Measurements from ENCODE around the gene CCDC91. TPM values are rescaled to one million over a fixed set of nuclear protein-coding genes. Genes with fewer than 3 reads are reported as not detected.

CCDC91 gene
- total RNA-seq, 1 experiment from 2014 or later = 15.7 TPM

DNA sequence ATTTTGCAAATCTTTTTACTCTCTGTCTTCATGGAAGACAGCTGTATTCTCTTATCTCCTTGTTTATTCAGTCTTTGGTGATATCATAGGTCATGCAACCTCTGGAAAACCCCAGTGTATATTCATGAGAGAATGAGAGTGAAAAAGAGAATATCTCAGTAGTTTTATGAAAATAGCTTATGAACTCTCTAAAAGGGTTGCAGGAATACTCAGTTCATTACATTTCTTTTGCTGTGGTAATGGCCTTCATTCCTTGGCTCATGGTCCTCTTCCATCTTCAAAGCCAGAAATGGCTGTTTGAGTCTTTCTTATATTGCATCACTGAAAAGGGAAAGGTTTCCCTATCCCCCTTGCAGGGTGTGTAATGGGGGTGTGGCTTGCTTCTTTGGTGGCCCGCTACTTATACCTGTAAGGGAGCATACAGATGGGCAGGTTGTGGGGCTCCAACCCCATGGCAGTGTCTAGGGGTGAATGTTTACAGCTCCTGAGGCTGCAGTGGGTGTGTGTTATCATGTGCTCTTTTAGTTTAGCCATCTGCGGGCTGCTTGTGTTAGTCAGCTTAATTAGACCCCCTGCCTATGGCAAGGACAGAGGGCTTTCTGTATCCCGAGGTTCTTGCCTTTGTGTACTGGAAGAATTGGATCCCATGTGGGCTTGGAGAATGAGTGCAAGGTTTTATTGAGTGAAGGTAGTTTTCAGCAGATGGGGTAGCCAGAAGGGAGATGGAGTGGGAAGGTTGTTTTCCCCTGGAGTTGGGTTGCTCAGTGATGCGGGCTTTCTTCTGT lies 150.2 kb downstream of the CCDC91 start:
- no peak for DNase-seq (ENCODE audit: low spot score)
- CTCF ChIA-PET = no interaction called here
- no peaks in the 10 kb centered on the region for H3K36me3 Mint-ChIP-seq
- no peak overlapping the region; the same call in 1 of the 2 replicates for H3K27ac Mint-ChIP-seq
- ATAC-seq = no peak
- no peaks in the 10 kb centered on the region for H3K27me3 Mint-ChIP-seq (ENCODE audit: low read depth)
- POLR2A ChIA-PET = no interaction called here
- no peak for TF ChIP-seq FOXP1 (CRISPR knock-in tag; IDR thresholded peaks at IDR 0.05; ENCODE audit: borderline replicate concordance)
- no peak for TF ChIP-seq FOXK1 (CRISPR knock-in tag; IDR thresholded peaks at IDR 0.05)
- no peak for TF ChIP-seq OVOL2 (CRISPR knock-in tag; IDR thresholded peaks at IDR 0.05; ENCODE audit: borderline replicate concordance)
- TF ChIP-seq, protein P1, sequence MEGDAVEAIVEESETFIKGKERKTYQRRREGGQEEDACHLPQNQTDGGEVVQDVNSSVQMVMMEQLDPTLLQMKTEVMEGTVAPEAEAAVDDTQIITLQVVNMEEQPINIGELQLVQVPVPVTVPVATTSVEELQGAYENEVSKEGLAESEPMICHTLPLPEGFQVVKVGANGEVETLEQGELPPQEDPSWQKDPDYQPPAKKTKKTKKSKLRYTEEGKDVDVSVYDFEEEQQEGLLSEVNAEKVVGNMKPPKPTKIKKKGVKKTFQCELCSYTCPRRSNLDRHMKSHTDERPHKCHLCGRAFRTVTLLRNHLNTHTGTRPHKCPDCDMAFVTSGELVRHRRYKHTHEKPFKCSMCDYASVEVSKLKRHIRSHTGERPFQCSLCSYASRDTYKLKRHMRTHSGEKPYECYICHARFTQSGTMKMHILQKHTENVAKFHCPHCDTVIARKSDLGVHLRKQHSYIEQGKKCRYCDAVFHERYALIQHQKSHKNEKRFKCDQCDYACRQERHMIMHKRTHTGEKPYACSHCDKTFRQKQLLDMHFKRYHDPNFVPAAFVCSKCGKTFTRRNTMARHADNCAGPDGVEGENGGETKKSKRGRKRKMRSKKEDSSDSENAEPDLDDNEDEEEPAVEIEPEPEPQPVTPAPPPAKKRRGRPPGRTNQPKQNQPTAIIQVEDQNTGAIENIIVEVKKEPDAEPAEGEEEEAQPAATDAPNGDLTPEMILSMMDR (IDR thresholded peaks at IDR 0.05) = no peak
- TF ChIP-seq, protein P2, sequence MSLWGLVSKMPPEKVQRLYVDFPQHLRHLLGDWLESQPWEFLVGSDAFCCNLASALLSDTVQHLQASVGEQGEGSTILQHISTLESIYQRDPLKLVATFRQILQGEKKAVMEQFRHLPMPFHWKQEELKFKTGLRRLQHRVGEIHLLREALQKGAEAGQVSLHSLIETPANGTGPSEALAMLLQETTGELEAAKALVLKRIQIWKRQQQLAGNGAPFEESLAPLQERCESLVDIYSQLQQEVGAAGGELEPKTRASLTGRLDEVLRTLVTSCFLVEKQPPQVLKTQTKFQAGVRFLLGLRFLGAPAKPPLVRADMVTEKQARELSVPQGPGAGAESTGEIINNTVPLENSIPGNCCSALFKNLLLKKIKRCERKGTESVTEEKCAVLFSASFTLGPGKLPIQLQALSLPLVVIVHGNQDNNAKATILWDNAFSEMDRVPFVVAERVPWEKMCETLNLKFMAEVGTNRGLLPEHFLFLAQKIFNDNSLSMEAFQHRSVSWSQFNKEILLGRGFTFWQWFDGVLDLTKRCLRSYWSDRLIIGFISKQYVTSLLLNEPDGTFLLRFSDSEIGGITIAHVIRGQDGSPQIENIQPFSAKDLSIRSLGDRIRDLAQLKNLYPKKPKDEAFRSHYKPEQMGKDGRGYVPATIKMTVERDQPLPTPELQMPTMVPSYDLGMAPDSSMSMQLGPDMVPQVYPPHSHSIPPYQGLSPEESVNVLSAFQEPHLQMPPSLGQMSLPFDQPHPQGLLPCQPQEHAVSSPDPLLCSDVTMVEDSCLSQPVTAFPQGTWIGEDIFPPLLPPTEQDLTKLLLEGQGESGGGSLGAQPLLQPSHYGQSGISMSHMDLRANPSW (CRISPR knock-in tag; conservative IDR thresholded peaks at IDR 0.05; ENCODE audit: low read depth) = no peak
- TF ChIP-seq HMGA2 (CRISPR knock-in tag; IDR thresholded peaks at IDR 0.05) = no peak
- TF ChIP-seq GABPB1 (CRISPR knock-in tag; IDR thresholded peaks at IDR 0.05) = no peak
- no peak overlapping the region for H3K4me3 Mint-ChIP-seq
- H3K4me1 Mint-ChIP-seq = peaks cover 6% of the 10 kb centered on the region; the same call in 1 of the 2 replicates
- H3K9me3 Mint-ChIP-seq = no peaks in the 10 kb centered on the region

DNA sequence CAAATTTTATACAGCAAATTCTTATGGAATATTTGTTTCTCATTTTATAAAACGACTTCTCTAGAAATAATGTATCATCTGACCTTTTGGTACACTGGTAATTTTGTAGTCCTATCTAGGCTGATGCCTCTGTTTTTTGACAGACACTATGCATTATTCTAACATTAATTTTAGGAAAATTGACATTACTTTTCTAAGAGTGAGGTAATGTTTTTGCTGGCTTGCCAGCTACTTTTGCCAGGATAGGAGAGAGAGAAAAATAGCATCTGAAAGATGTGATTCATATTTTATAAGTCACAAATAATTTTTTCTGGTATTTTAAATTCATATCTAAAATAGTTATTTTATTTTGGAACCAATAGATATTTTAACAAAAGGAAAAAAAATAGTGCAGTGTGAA lies 153.5 kb downstream of the CCDC91 start:
- Mint-ChIP-seq H3K36me3 (0 out of 2 replicates have a peak, but pooled peaks cover 3% of the 10 kb centered on the region), H3K9me3 (0 out of 2 replicates have a peak, but pooled peaks cover 6% of the 10 kb centered on the region), H3K27ac (no peak overlapping the region), H3K4me3 (no peak overlapping the region), H3K4me1 (peaks cover 6% of the 10 kb centered on the region; the same call in 1 of the 2 replicates), H3K27me3 (ENCODE audit: low read depth) (no peaks in the 10 kb centered on the region)
- ChIA-PET POLR2A (no interaction called here), CTCF (no interaction called here)
- TF ChIP-seq HMGA2 (CRISPR knock-in tag; IDR thresholded peaks at IDR 0.05) = no peak
- TF ChIP-seq, protein P3, sequence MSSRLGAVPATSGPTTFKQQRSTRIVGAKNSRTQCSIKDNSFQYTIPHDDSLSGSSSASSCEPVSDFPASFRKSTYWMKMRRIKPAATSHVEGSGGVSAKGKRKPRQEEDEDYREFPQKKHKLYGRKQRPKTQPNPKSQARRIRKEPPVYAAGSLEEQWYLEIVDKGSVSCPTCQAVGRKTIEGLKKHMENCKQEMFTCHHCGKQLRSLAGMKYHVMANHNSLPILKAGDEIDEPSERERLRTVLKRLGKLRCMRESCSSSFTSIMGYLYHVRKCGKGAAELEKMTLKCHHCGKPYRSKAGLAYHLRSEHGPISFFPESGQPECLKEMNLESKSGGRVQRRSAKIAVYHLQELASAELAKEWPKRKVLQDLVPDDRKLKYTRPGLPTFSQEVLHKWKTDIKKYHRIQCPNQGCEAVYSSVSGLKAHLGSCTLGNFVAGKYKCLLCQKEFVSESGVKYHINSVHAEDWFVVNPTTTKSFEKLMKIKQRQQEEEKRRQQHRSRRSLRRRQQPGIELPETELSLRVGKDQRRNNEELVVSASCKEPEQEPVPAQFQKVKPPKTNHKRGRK (CRISPR knock-in tag; IDR thresholded peaks at IDR 0.05; ENCODE audit: borderline replicate concordance) = no peak
- TF ChIP-seq GABPB1 (CRISPR knock-in tag; IDR thresholded peaks at IDR 0.05) = no peak
- TF ChIP-seq NR3C1 (CRISPR knock-in tag; conservative IDR thresholded peaks at IDR 0.05; ENCODE audit: low read depth) = no peak
- no peak for TF ChIP-seq ZNF219 (CRISPR knock-in tag; IDR thresholded peaks at IDR 0.05; ENCODE audit: borderline replicate concordance)
- TF ChIP-seq MYBL2 (CRISPR knock-in tag; IDR thresholded peaks at IDR 0.05) = no peak
- no peak for TF ChIP-seq NFE2L1 (CRISPR knock-in tag; IDR thresholded peaks at IDR 0.05)
- no peak for TF ChIP-seq OVOL2 (CRISPR knock-in tag; IDR thresholded peaks at IDR 0.05; ENCODE audit: borderline replicate concordance)
- TF ChIP-seq, protein P4, sequence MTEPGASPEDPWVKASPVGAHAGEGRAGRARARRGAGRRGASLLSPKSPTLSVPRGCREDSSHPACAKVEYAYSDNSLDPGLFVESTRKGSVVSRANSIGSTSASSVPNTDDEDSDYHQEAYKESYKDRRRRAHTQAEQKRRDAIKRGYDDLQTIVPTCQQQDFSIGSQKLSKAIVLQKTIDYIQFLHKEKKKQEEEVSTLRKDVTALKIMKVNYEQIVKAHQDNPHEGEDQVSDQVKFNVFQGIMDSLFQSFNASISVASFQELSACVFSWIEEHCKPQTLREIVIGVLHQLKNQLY (CRISPR knock-in tag; IDR thresholded peaks at IDR 0.05) = no peak
- no peak for TF ChIP-seq SP1 (CRISPR knock-in tag; conservative IDR thresholded peaks at IDR 0.05)
- TF ChIP-seq, protein P5, sequence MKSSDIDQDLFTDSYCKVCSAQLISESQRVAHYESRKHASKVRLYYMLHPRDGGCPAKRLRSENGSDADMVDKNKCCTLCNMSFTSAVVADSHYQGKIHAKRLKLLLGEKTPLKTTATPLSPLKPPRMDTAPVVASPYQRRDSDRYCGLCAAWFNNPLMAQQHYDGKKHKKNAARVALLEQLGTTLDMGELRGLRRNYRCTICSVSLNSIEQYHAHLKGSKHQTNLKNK (CRISPR knock-in tag; IDR thresholded peaks at IDR 0.05) = no peak
- no peak for TF ChIP-seq ESRRA (CRISPR knock-in tag; IDR thresholded peaks at IDR 0.05; ENCODE audit: borderline replicate concordance)
- TF ChIP-seq NFATC4 (CRISPR knock-in tag; IDR thresholded peaks at IDR 0.05) = no peak
- TF ChIP-seq, protein P6, sequence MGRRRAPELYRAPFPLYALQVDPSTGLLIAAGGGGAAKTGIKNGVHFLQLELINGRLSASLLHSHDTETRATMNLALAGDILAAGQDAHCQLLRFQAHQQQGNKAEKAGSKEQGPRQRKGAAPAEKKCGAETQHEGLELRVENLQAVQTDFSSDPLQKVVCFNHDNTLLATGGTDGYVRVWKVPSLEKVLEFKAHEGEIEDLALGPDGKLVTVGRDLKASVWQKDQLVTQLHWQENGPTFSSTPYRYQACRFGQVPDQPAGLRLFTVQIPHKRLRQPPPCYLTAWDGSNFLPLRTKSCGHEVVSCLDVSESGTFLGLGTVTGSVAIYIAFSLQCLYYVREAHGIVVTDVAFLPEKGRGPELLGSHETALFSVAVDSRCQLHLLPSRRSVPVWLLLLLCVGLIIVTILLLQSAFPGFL (CRISPR knock-in tag; IDR thresholded peaks at IDR 0.05; ENCODE audit: borderline replicate concordance) = no peak
- TF ChIP-seq FOXJ3 (CRISPR knock-in tag; IDR thresholded peaks at IDR 0.05; ENCODE audit: borderline replicate concordance) = no peak
- no peak for TF ChIP-seq TEAD4 (CRISPR knock-in tag; IDR thresholded peaks at IDR 0.05)
- TF ChIP-seq, protein P7, sequence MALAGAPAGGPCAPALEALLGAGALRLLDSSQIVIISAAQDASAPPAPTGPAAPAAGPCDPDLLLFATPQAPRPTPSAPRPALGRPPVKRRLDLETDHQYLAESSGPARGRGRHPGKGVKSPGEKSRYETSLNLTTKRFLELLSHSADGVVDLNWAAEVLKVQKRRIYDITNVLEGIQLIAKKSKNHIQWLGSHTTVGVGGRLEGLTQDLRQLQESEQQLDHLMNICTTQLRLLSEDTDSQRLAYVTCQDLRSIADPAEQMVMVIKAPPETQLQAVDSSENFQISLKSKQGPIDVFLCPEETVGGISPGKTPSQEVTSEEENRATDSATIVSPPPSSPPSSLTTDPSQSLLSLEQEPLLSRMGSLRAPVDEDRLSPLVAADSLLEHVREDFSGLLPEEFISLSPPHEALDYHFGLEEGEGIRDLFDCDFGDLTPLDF (CRISPR knock-in tag; IDR thresholded peaks at IDR 0.05) = no peak
- DNase-seq (ENCODE audit: low spot score) (no peak), ATAC-seq (no peak)
